Measurements from ENCODE around the gene GFM2.
"Not testable (repeated sequence)": the region's sequence is repeated elsewhere in the genome, so short reads cannot be mapped to it uniquely, and the experiment has no call there.

GFM2 gene

GRCh38 chr5:74766849-74767578, at the start of gene GFM2, which contains the start of gene NSA2:
TSS of gene GFM2 (minus strand) at chr5:74767117. CDS start at chr5:74763742, 3,375 bp downstream.
TSS of gene NSA2 (plus strand) at chr5:74767249. CDS start at chr5:74767361, 112 bp downstream.
- DNase-seq (ENCODE audit: low read depth), result peak; percentile 95
- no peak for TF ChIP-seq CTCF (IDR thresholded peaks at IDR 0.05; ENCODE audit: insufficient read depth, low read depth, low read length, missing control alignments)
- peak within 1 kb of the TSS; percentile 94 for H3K4me3 ChIP-seq (ENCODE audit: low read depth, low read length)

- H3K4me3 ChIP-seq (ENCODE audit: low read depth, low read length), result no peak overlapping the region
- no peak for TF ChIP-seq CTCF (IDR thresholded peaks at IDR 0.05; ENCODE audit: insufficient read depth, low read depth, low read length, missing control alignments)
- DNase-seq (ENCODE audit: low read depth), result no peak
These were observed 44.0 kb upstream of the GFM2 start for GRCh38 chr5:74810915-74811314.

- H3K4me3 ChIP-seq (ENCODE audit: low read depth, low read length), result no peak overlapping the region
- DNase-seq (ENCODE audit: low read depth), result no peak
- TF ChIP-seq CTCF (IDR thresholded peaks at IDR 0.05; ENCODE audit: insufficient read depth, low read depth, low read length, missing control alignments), result no peak
These were observed 35.0 kb upstream of the GFM2 start for GRCh38 chr5:74801941-74802340.

GRCh38 chr5:74801197-74801596, 34.3 kb upstream of the GFM2 start:
- DNase-seq (ENCODE audit: low read depth), result no peak
- no peak for TF ChIP-seq CTCF (IDR thresholded peaks at IDR 0.05; ENCODE audit: insufficient read depth, low read depth, low read length, missing control alignments)
- H3K4me3 ChIP-seq (ENCODE audit: low read depth, low read length), result no peak overlapping the region

GRCh38 chr5:74798977-74799911, 32.3 kb upstream of the GFM2 start:
- no peak overlapping the region for H3K4me3 ChIP-seq (ENCODE audit: low read depth, low read length)
- TF ChIP-seq CTCF (IDR thresholded peaks at IDR 0.05; ENCODE audit: insufficient read depth, low read depth, low read length, missing control alignments), result no peak
- no peak for DNase-seq (ENCODE audit: low read depth)

GRCh38 chr5:74791669-74792068, 24.8 kb upstream of the GFM2 start:
- not testable (repeated sequence) for H3K4me3 ChIP-seq (ENCODE audit: low read depth, low read length); DNase-seq (ENCODE audit: low read depth)

GRCh38 chr5:74787424-74787823, 20.5 kb upstream of the GFM2 start:
- H3K4me3 ChIP-seq (ENCODE audit: low read depth, low read length), result no peak overlapping the region
- no peak for TF ChIP-seq CTCF (IDR thresholded peaks at IDR 0.05; ENCODE audit: insufficient read depth, low read depth, low read length, missing control alignments)
- DNase-seq (ENCODE audit: low read depth), result no peak
